Body of pancreas (tissue), 4 donors: ENCODE data around the gene POLE4.

Experiments
- CTCF ChIP-seq, 7 experiments: fragments of 450-650 bp in 4 of 7; fragments of 200-600 bp in 3 of 7; sonication (generic) in 3 of 7; IDR thresholded peaks; one replicate each; pipeline ENCODE4 v1.5.1; 2016 to 2019; ENCODE audit warnings: antibody characterized with exemption in 7 of 7
- POLR2A ChIP-seq, 3 donors: fragments of 450-650 bp; IDR thresholded peaks; one replicate each; pipeline ENCODE4 v1.6.1; 2016; ENCODE audit warnings: antibody characterized with exemption in 3 of 3, mild to moderate bottlenecking in 2 of 3

GRCh38 chr2:74984947-74985637 lies 26.6 kb downstream of the POLE4 start:
- TF ChIP-seq CTCF (IDR thresholded peaks at IDR 0.05) (no peak), POLR2A (IDR thresholded peaks at IDR 0.05) (no peak)
